Ascending aorta (tissue), 2 donors: Measurements from ENCODE around the gene IAH1. TPM values are rescaled to one million over a fixed set of nuclear protein-coding genes. Genes with fewer than 3 reads are reported as not detected.
"Not testable (repeated sequence)": the region's sequence is repeated elsewhere in the genome, so short reads cannot be mapped to it uniquely, and the experiment has no call there.

Source experiments
- DNase-seq, 2 donors: peaks; one replicate each; pipeline ENCODE4 v3.0.0-alpha.2; 2019; ENCODE audit warnings: low spot score in 2 of 2
- H3K27ac ChIP-seq, 2 donors: fragments of 200-600 bp; sonication (generic); one replicate each; pipeline ENCODE4 v1.5.1; 2016 to 2017; ENCODE audit warnings: mild to moderate bottlenecking in 1 of 2
- H3K27me3 ChIP-seq: fragments of 200-600 bp; sonication (generic); one replicate; pipeline ENCODE4 v1.5.1; 2017
- H3K36me3 ChIP-seq, 2 donors: fragments of 200-600 bp; sonication (generic); one replicate each; pipeline ENCODE4 v1.5.1; 2016
- H3K4me1 ChIP-seq, 2 donors: fragments of 200-600 bp; sonication (generic); one replicate each; pipeline ENCODE4 v1.5.1; 2016 to 2017; ENCODE audit warnings: mild to moderate bottlenecking in 1 of 2
- H3K4me3 ChIP-seq, 2 donors: fragments of 200-600 bp; sonication (generic); one replicate each; pipeline ENCODE4 v1.5.1; 2016 to 2017; ENCODE audit warnings: mild to moderate bottlenecking in 1 of 2
- H3K9me3 ChIP-seq, 2 donors: fragments of 200-600 bp; sonication (generic); one replicate each; pipeline ENCODE4 v1.5.1; 2016
- intact Hi-C: fragments of 100-400 bp; cut with DNase I; formaldehyde crosslinking; loops from one replicate; pipeline ENCODE4 v1.15.1; 2023
- total RNA-seq: library from RNA; depleted of rRNA; stranded (reverse); fragments of >200 nt; gene quantifications from one replicate; pipeline ENCODE4 v1.1.0, GENCODE V29; 2016
- TF ChIP-seq, protein P1 (sequence below), 3 experiments: fragments of 200-600 bp in 2 of 3; fragments of 450-650 bp in 1 of 3; sonication (generic) in 2 of 3; IDR thresholded peaks; one replicate each; pipeline ENCODE4 v1.5.1; 2016 to 2019; ENCODE audit warnings: antibody characterized with exemption in 3 of 3, mild to moderate bottlenecking in 1 of 3, moderate library complexity in 1 of 3

Gene IAH1
- total RNA-seq, 1 donor from 2014 or later, result 86.0 TPM

- no peaks in the 10 kb centered on the region for H3K27me3 ChIP-seq
- no peaks in the 10 kb centered on the region for H3K9me3 ChIP-seq
- H3K4me3 ChIP-seq, result no peak overlapping the region
- intact Hi-C loops, result loop anchor here (5.0 kb wide), 1 partner anchor 54 kb away; no protein-coding TSS in a partner anchor
- no peak for DNase-seq
- TF ChIP-seq, protein P1, sequence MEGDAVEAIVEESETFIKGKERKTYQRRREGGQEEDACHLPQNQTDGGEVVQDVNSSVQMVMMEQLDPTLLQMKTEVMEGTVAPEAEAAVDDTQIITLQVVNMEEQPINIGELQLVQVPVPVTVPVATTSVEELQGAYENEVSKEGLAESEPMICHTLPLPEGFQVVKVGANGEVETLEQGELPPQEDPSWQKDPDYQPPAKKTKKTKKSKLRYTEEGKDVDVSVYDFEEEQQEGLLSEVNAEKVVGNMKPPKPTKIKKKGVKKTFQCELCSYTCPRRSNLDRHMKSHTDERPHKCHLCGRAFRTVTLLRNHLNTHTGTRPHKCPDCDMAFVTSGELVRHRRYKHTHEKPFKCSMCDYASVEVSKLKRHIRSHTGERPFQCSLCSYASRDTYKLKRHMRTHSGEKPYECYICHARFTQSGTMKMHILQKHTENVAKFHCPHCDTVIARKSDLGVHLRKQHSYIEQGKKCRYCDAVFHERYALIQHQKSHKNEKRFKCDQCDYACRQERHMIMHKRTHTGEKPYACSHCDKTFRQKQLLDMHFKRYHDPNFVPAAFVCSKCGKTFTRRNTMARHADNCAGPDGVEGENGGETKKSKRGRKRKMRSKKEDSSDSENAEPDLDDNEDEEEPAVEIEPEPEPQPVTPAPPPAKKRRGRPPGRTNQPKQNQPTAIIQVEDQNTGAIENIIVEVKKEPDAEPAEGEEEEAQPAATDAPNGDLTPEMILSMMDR (IDR thresholded peaks at IDR 0.05), result no peak
- peaks cover 51 to 82% of the 10 kb centered on the region in 2 donors for H3K36me3 ChIP-seq
- no peak overlapping the region for H3K27ac ChIP-seq
- H3K4me1 ChIP-seq, result peaks cover 0 to 6% of the 10 kb centered on the region in 2 donors
Measured at GRCh38 chr2:9493478-9493877, 19.1 kb downstream of the IAH1 start.

DNA sequence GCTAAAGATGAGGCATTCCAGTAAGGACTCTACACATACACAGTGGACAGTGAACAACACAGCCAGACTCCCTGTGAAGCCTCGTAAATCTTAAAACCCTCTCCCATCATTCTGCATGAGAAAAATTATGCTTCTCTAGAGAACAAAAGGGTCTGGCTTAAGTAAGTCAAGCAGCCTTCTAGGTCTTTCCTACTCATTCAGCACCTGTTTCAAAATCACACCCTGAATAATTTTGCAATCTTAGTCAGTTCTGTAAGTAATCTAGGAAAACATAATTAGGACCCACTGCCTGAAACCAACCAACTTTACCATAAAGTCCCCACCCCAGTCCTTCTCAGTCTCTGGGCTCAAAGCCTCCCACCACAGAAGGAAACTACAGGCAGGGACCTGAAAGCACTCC, 19.7 kb downstream of the IAH1 start:
- TF ChIP-seq, protein P1 (IDR thresholded peaks at IDR 0.05), result no peak
- peaks cover 50 to 76% of the 10 kb centered on the region in 2 donors for H3K36me3 ChIP-seq
- H3K4me1 ChIP-seq, result peaks cover 0 to 12% of the 10 kb centered on the region in 2 donors
- H3K4me3 ChIP-seq, result no peak overlapping the region
- H3K27me3 ChIP-seq, result no peaks in the 10 kb centered on the region
- intact Hi-C loops, result loop anchor here (5.0 kb wide), 1 partner anchor 53 kb away; no protein-coding TSS in a partner anchor
- peak overlapping the region in 1 of 2 donors; percentile 5 for H3K27ac ChIP-seq
- H3K9me3 ChIP-seq, result no peaks in the 10 kb centered on the region
- DNase-seq, result no peak

DNA sequence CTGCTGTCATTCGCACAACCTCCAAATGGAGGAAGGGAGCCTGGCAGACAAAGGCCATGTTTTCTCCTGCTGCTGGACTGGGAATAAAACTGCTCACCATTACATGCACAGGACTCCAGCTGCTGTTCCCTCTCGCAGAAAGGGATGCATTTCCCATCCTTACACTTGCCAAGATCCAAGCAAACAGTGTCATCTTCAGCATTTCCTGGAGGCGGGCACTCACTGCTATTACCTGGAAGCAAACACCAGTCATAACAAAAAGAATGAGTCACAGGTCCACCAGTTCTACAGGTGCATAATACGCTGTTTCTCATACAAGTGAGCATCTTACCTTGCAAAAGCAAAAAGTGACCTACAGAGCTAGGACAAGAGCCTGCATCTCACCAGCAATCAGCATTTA, 22.7 kb downstream of the IAH1 start:
- H3K27me3 ChIP-seq, result no peaks in the 10 kb centered on the region
- intact Hi-C loops, result no loop called here
- H3K9me3 ChIP-seq, result no peaks in the 10 kb centered on the region
- H3K27ac ChIP-seq, result no peak overlapping the region
- H3K36me3 ChIP-seq, result peaks cover 31 to 54% of the 10 kb centered on the region in 2 donors
- no peak for DNase-seq
- H3K4me3 ChIP-seq, result no peak overlapping the region
- H3K4me1 ChIP-seq, result peaks cover 0 to 14% of the 10 kb centered on the region in 2 donors
- TF ChIP-seq, protein P1 (IDR thresholded peaks at IDR 0.05), result no peak

GRCh38 chr2:9498210-9498609, 23.9 kb downstream of the IAH1 start:
- H3K36me3 ChIP-seq, result peaks cover 30 to 58% of the 10 kb centered on the region in 2 donors
- H3K27me3 ChIP-seq, result no peaks in the 10 kb centered on the region
- H3K27ac ChIP-seq, result peak overlapping the region; percentile 26 to 27
- DNase-seq, result no peak
- intact Hi-C loops, result no loop called here
- H3K4me3 ChIP-seq, result no peak overlapping the region
- TF ChIP-seq, protein P1 (IDR thresholded peaks at IDR 0.05), result no peak
- no peaks in the 10 kb centered on the region for H3K9me3 ChIP-seq
- H3K4me1 ChIP-seq, result peaks cover 0 to 14% of the 10 kb centered on the region in 2 donors

DNA sequence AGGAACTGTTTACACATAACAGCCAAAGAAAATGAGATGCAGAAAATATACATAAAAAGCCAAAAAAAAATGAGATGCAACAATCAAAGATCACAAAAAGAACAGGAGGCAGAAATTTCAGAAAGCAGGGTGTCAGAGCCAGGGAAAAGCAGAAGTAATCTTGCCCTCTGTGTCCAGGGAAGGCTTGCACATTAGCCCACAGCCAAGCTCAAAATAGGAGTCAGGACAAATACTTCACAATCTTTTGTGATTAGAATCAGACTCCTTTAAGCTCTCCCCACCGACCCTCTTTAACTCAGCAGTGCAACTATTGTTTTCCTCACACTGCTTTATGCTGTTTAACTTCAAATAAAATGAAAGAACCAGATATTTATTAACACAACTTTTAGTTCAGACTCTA, 34.6 kb downstream of the IAH1 start:
- Histone ChIP-seq H3K27ac (peak overlapping the region; percentile 48 to 56), H3K36me3 (peaks cover 22 to 61% of the 10 kb centered on the region in 2 donors), H3K4me3 (no peak overlapping the region), H3K9me3 (no peaks in the 10 kb centered on the region), H3K4me1 (peaks cover 4 to 9% of the 10 kb centered on the region in 2 donors), H3K27me3 (no peaks in the 10 kb centered on the region)
- DNase-seq, result no peak
- intact Hi-C loops, result no loop called here
- TF ChIP-seq, protein P1 (IDR thresholded peaks at IDR 0.05), result no peak

- DNase-seq, H3K9me3 ChIP-seq, H3K27me3 ChIP-seq, H3K4me3 ChIP-seq, H3K4me1 ChIP-seq, H3K27ac ChIP-seq, intact Hi-C loops: not testable (repeated sequence)
- peaks cover 31 to 60% of the 10 kb centered on the region in 2 donors for H3K36me3 ChIP-seq
Measured at GRCh38 chr2:9513946-9514345, 39.6 kb downstream of the IAH1 start.
